ENCODE measurements around the gene BMP8B.

DNA sequence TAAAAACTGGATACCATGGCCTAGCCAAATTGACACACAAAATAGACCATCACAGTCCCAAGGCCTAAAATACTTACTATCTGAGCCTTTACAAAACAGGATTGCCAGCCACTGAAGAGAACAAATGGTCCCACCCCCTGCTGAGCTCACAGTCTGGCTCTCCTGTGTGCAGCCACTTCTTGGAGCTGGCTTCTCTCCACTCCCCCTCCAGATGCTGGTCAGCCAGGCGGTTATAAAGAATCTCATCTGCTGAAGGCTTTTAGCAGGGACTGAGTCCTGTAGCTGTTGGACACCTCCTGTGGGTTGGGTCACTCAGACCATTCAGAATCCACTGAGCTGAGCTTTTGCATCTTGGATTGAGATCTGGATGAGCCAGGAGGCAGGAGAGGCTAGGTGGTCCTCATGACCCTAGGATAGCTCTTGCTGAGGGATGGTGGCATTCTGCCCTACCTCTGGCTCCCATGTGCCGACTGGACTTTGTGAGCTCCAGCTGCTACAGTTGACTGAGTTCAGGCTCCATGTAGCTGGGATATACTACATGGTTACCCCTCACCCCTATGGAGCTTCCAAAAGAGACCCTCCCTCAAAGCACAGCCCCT lies 33.7 kb downstream of the BMP8B start:
- TF ChIP-seq POLR2AphosphoS5 (IDR thresholded peaks at IDR 0.05): no peak
- TF ChIP-seq, protein P1, sequence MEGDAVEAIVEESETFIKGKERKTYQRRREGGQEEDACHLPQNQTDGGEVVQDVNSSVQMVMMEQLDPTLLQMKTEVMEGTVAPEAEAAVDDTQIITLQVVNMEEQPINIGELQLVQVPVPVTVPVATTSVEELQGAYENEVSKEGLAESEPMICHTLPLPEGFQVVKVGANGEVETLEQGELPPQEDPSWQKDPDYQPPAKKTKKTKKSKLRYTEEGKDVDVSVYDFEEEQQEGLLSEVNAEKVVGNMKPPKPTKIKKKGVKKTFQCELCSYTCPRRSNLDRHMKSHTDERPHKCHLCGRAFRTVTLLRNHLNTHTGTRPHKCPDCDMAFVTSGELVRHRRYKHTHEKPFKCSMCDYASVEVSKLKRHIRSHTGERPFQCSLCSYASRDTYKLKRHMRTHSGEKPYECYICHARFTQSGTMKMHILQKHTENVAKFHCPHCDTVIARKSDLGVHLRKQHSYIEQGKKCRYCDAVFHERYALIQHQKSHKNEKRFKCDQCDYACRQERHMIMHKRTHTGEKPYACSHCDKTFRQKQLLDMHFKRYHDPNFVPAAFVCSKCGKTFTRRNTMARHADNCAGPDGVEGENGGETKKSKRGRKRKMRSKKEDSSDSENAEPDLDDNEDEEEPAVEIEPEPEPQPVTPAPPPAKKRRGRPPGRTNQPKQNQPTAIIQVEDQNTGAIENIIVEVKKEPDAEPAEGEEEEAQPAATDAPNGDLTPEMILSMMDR (IDR thresholded peaks at IDR 0.05): no peak
